Skeletal muscle cell (primary cell): ENCODE data around the gene CAGE1.
"Not testable (repeated sequence)": the region's sequence is repeated elsewhere in the genome, so short reads cannot be mapped to it uniquely, and the experiment has no call there.

Experiments used
- DNase-seq: peaks from one replicate; pipeline ENCODE4 v3.0.0-alpha.2; 2010; ENCODE audit warnings: low read depth
- H3K4me3 ChIP-seq: 2 replicates; pipeline ENCODE4 v1.5.1; 2011; ENCODE audit warnings: low read depth, mild to moderate bottlenecking, control low read depth, low read length, moderate library complexity

The CAGE1 gene

DNA sequence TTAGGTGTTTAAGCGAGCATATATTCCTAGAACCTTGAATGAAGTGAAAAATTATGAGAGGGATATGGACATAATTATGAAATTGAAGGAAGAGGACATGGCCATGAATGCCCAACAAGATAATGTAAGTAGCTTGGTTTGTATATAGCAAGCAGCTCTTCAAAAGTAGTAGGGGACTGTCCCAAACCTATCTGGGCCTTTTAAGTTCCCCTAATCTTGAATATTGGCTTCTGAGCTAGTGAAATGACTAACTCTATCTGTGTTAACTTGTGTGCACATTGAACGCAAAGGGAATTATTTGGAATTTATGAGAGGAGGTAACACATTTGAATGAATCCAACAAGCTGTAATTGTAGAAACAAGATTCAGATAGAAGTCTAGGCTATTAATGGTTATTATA is 21.8 kb upstream of the CAGE1 start:
- no peak for DNase-seq

GRCh38 chr6:7410851-7411250 is 21.3 kb upstream of the CAGE1 start:
- no peak overlapping the region for H3K4me3 ChIP-seq
- DNase-seq: no peak

More for the DNA sequence above, 21.8 kb upstream of the CAGE1 start:
- H3K4me3 ChIP-seq: no peak overlapping the region

- no peak for DNase-seq
- no peak overlapping the region for H3K4me3 ChIP-seq
These were observed 20.2 kb upstream of the CAGE1 start for GRCh38 chr6:7409740-7410139.

DNA sequence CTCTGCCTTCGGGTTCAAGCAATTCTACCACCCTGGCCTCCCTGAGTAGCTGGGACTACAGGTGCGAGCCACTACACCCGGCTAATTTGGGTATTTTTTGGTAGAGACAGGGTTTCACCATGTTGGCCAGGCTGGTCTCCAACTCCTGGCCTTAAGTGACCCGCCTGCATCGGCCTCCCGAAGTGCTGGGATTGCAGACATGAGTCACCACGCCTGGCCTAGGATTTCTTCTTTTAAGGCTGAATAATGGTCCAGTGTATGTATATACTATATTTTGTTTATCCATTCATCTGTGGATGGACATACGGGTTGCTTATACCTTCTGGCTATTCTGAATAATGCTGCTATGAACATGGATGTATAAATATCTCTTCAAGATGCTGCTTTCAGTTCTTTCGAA is 17.2 kb upstream of the CAGE1 start:
- H3K4me3 ChIP-seq: no peak overlapping the region
- no peak for DNase-seq

GRCh38 chr6:7404546-7404945 is 15.0 kb upstream of the CAGE1 start:
- no peak for DNase-seq
- H3K4me3 ChIP-seq: no peak overlapping the region

GRCh38 chr6:7402716-7403115 is 13.2 kb upstream of the CAGE1 start:
- no peak overlapping the region for H3K4me3 ChIP-seq
- DNase-seq: no peak

- H3K4me3 ChIP-seq: no peak overlapping the region
- DNase-seq: peak; percentile 22
These were observed 11.5 kb upstream of the CAGE1 start for GRCh38 chr6:7401075-7401474.

DNA sequence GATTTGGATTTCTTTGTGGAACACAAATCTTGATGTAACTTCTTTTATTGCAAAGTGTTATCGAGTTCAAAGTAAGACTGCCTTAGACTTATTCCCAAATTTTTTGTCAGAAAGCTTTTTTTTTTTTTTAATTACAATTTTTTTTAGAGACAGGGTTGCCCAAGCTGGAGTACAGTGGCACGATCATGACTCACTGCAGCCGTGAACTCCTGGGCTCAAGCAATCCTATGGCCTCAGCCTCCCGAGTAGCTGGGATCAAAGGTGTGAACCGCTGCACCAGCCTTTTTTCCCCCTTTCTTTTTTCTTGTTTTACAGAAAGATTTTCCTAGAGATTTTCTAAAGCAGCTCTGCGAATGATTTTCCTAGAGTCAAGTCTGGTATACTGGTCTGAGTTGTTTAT is 2.9 kb upstream of the CAGE1 start:
- no peak overlapping the region for H3K4me3 ChIP-seq
- DNase-seq: no peak

GRCh38 chr6:7391151-7391550 is 1.6 kb upstream of the CAGE1 start:
- H3K4me3 ChIP-seq: no peak overlapping the region
- no peak for DNase-seq

GRCh38 chr6:7390226-7390878 is 810 bp upstream of the CAGE1 start:
- DNase-seq: no peak
- H3K4me3 ChIP-seq: peak overlapping the region; percentile 87

- DNase-seq: peak; percentile 6
- peak overlapping the region; percentile 87 for H3K4me3 ChIP-seq
These were observed 436 bp downstream of the CAGE1 start for GRCh38 chr6:7389162-7389450.

- H3K4me3 ChIP-seq: no peak overlapping the region
- DNase-seq: no peak
These were observed 8.4 kb downstream of the CAGE1 start for GRCh38 chr6:7381092-7381491.

DNA sequence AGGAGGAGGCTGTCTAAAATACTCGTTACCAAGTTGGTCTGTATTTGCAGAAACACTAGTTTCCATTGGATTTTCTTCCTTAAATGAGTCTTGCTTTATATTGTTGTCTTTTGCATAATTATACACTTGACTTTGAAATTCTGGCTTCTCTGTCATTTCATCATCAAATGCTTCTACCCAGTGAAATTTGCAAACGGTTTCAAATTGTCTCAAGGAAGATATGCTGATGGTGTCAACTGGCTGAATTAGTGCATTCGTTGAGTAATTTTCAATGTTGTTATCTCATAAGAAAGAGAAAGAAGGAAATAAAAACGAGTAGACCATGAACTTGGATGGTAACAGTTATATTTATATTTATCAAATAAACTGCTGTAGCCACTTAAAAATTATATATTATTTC is 10.8 kb downstream of the CAGE1 start:
- no peak overlapping the region for H3K4me3 ChIP-seq
- DNase-seq: no peak

DNA sequence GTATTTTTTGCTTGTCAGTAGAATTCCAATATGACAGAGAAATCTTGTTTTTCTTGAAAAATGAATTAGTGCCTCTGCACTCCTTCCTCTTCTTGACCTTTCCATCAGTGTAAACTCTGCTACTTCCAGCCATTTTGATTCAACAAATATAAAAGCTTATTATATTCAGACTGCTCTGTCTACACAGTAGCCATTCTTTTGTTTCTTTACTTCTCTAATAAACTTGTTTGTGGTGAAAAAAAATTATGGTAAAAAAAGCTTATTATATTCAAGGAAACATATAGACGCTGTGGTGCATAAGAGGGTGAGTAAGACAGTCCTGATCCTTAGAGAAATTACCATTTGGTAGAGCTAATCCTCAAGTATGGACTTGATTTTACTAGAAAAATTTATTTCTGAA is 11.6 kb downstream of the CAGE1 start:
- DNase-seq: no peak
- H3K4me3 ChIP-seq: no peak overlapping the region

- DNase-seq: no peak
These were observed 15.8 kb downstream of the CAGE1 start for GRCh38 chr6:7373739-7374138.

GRCh38 chr6:7367408-7367807 is 22.1 kb downstream of the CAGE1 start:
- DNase-seq: no peak
- no peak overlapping the region for H3K4me3 ChIP-seq

More at GRCh38 chr6:7373739-7374138, 15.8 kb downstream of the CAGE1 start:
- no peak overlapping the region for H3K4me3 ChIP-seq

- DNase-seq, H3K4me3 ChIP-seq: not testable (repeated sequence)
These were observed 37.6 kb downstream of the CAGE1 start for GRCh38 chr6:7351916-7352315.

- not testable (repeated sequence) for DNase-seq, H3K4me3 ChIP-seq
These were observed 39.0 kb downstream of the CAGE1 start for GRCh38 chr6:7350591-7350990.

GRCh38 chr6:7347551-7347997 is 42.0 kb downstream of the CAGE1 start:
- not testable (repeated sequence) for H3K4me3 ChIP-seq, DNase-seq

DNA sequence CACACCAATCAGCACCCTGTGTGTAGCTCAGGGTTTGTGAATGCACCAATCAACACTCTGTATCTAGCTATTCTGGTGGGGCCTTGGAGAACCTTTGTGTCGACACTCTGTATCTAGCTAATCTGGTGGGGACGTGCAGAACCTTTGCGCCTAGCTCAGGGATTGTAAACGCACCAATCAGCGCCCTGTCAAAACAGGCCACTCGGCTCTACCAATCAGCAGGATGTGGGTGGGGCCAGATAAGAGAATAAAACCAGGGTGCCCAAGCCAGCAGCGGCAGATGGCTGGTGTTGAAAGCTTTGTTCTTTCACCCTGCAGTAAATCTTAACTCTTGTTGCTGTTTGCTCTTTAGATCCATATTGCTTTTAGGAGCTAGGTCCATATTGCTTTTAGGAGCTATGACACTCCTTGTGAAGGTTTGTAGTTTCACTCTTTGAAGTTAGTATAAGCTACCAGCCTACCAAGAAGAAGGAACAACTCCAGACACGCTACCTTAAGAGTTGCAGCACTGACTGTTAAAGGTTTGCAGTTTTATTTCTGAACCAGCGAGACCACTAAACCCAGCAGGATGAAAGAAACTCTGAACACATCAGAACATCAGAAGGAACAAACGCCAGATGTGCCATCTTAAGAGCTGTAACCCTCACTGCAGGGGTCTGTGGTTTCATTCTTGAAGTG is 44.6 kb downstream of the CAGE1 start:
- DNase-seq, H3K4me3 ChIP-seq: not testable (repeated sequence)
